Measurements from ENCODE around the gene TRIM71.

DNA sequence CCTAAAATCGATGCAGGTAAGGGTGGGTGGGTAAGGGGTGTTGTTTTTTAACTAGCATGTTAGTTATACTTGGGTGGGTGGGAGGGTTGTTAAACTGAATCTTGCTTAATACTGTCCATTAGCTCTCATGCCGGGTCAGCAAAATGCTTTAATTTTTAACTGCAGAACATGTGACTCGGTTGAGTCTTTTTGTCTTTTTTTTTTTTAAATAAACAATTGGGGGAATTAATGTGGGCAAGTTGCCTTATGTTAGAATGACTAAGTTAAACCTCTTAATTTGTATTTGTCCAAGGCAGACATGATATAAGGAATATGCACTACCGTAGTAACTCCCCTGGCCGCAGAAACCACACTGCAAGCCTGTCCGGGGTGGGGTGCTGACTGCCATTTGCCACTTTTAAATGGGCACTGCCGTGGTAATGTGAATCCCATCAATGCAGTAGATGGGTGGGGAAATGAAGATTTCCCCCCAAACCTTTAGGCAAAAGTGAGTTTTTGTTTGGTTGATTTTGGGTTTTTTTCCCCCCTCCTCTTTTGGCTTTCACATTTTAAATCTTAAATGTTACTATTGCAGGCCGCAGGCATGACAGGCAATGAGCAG is 79.3 kb downstream of the TRIM71 start:
- TF ChIP-seq CTCF (IDR thresholded peaks at IDR 0.05) (no peak), POLR2A (IDR thresholded peaks at IDR 0.05) (no peak), EP300 (IDR thresholded peaks at IDR 0.05) (no peak)
